Rectal smooth muscle tissue (tissue), 1 donor: ENCODE data around the gene DCAF12.
"Not testable (repeated sequence)": the region's sequence is repeated elsewhere in the genome, so short reads cannot be mapped to it uniquely, and the experiment has no call there.

Source experiments
- H3K27ac ChIP-seq: one replicate; pipeline ENCODE4 v1.7.0; 2013; ENCODE audit warnings: low read depth, low read length, inconsistent platforms
- H3K27me3 ChIP-seq: one replicate; pipeline ENCODE4 v1.7.0; 2013; ENCODE audit warnings: low read length; ENCODE audit not compliant: control insufficient read depth, insufficient read depth
- H3K36me3 ChIP-seq: one replicate; pipeline ENCODE4 v1.7.0; 2013; ENCODE audit warnings: low read length; ENCODE audit not compliant: control insufficient read depth, insufficient read depth
- H3K4me1 ChIP-seq: one replicate; pipeline ENCODE4 v1.7.0; 2013; ENCODE audit warnings: low read length; ENCODE audit not compliant: control insufficient read depth, insufficient read depth
- H3K4me3 ChIP-seq: one replicate; pipeline ENCODE4 v1.7.0; 2013; ENCODE audit warnings: low read length
- H3K9ac ChIP-seq: one replicate; pipeline ENCODE4 v1.7.0; 2013; ENCODE audit warnings: low read length

DCAF12 gene

DNA sequence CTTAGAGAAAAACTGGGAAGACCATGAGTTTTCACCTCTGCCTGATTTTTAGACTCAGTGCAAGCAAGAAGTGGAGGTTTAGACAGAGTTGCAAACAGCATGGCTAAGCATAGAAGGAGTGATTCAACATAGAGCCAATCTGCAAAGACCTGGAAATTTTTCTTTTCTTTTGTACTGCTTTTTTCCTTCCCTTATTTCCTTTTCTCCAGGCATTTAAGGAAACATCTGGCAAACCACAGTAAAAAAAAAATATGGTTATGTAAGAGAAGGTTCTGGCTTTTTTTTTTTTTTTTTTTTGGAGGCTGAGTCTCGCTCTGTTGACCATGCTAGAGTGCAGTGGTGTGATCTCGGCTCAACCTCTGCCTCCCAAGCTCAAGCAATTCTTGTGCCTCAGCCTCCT lies 16.6 kb upstream of the DCAF12 start:
- H3K4me3 ChIP-seq, result no peak overlapping the region
- H3K4me1 ChIP-seq, result no peaks in the 10 kb centered on the region
- no peak overlapping the region for H3K27ac ChIP-seq
- H3K36me3 ChIP-seq, result no peaks in the 10 kb centered on the region
- no peak overlapping the region for H3K9ac ChIP-seq
- H3K27me3 ChIP-seq, result no peaks in the 10 kb centered on the region

DNA sequence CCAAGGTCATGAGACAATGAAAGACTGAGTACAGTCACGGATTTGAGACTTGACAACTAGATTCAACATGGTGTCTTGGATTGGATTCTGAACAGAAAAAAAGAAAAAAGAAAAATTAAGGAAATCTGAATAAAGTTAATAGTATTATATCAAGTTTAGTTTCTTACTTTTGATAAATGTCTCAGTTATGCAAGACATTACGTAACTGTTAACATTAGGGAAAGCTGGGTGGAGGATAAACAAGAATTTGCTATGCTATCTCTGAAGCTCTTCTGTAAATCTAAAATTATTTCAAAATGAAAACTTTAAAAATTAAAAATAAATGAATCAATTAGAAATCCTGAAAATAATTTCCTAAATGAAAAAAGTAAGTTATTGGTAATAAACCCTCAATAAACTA lies 14.4 kb upstream of the DCAF12 start:
- Histone ChIP-seq H3K9ac (no peak overlapping the region), H3K27ac (no peak overlapping the region), H3K4me1 (no peaks in the 10 kb centered on the region), H3K27me3 (no peaks in the 10 kb centered on the region), H3K36me3 (no peaks in the 10 kb centered on the region), H3K4me3 (no peak overlapping the region)

DNA sequence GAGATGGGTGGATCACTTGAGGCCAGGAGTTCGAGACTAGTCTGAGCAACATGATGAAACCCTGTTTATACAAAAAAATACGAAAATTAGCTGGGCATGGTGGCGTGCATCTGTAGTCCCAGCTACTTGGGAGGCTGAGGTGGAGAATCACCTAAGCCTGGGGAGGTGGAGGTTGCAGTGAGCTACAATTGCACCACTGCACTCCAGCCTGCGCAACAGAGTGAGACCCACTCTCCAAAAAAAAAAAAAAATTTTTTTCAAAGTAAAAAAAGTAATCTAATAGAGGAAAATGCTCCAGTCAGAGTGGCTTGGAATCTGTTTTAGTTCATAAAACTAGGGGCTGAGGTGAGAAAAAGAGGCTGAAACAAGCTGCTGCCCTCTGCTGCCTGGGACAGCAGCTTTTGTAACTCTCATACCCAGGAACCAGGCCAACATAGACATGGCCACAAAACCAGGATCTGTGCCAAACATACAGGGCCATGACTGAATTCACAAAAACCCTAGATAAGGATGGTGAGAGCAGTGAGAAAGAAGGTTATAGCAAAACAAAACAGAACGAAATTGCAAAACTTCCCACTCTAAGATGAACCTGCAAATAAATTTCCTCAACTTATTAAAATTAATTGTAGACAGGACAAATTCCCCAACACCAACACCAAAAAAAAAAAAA lies 13.1 kb upstream of the DCAF12 start:
- no peaks in the 10 kb centered on the region for H3K4me1 ChIP-seq
- H3K27ac ChIP-seq, result no peak overlapping the region
- no peaks in the 10 kb centered on the region for H3K27me3 ChIP-seq
- H3K36me3 ChIP-seq, result no peaks in the 10 kb centered on the region
- no peak overlapping the region for H3K4me3 ChIP-seq
- no peak overlapping the region for H3K9ac ChIP-seq

DNA sequence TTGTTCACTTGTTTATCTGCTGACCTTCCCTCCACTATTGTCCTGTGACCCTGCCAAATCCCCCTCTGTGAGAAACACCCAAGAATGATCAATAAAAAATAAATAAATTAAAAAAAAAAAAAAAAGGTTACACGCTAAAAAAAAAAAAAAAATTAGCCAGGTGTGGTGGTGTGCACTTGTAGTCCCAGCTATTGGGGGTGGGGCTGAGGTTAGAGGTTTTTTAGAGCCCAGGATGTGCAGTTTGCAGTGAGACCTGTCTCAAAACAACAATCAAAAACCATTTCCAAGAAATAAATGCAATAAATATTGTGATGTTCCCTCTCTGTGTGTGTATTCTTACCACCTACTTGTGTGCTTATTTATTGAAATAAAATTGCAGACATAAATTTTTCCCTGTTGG lies 12.1 kb upstream of the DCAF12 start:
- not testable (repeated sequence) for H3K27me3 ChIP-seq, H3K9ac ChIP-seq, H3K4me1 ChIP-seq, H3K27ac ChIP-seq, H3K4me3 ChIP-seq, H3K36me3 ChIP-seq

DNA sequence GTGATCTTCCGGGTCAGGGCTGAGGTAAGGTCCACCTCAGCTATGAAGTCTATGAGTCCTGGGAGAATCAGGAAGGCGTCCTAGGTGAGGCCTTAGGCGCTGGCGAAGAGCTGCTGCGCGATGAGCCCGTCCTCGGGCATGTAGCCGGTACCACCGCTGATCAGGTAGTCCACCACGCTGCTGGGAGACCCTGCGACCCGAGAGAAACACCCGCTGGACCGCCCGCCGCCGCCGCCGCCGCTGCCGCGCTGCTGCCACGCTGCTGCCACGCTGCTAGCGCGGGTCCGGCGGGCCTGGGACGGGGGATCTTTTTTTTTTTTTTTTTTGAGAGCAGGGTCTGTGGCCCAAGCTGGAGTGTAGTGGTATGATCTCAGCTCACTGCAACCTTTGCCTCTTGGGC lies 8.0 kb upstream of the DCAF12 start:
- Histone ChIP-seq H3K4me1 (no peaks in the 10 kb centered on the region), H3K9ac (no peak overlapping the region), H3K27ac (no peak overlapping the region), H3K27me3 (no peaks in the 10 kb centered on the region), H3K36me3 (no peaks in the 10 kb centered on the region), H3K4me3 (no peak overlapping the region)

DNA sequence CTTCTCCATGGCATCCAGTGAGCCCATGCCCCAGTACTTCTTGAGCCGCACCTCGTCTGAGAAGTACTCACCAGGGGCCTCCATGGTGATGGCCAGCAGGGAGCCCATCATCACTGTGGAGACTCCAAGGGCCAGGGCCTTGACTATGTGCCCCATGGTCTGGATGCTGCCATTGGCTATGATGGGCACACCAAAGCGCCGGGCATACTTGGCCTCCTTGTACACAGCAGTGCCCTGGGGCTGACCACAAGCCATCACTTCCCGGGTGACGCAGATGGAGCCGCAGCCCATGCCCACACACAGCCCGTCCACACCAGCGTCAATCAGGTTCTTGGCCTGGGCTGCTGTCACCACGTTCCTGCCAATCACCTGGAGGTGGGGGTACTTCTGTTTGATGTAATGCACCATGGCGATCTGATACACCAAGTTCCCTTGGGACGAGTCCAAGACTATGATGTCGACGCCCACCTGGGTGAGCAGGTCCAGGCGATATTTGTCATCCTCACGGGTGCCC lies 7.0 kb upstream of the DCAF12 start:
- H3K27ac ChIP-seq, result no peak overlapping the region
- no peaks in the 10 kb centered on the region for H3K4me1 ChIP-seq
- no peak overlapping the region for H3K4me3 ChIP-seq
- H3K36me3 ChIP-seq, result no peaks in the 10 kb centered on the region
- H3K27me3 ChIP-seq, result no peaks in the 10 kb centered on the region
- no peak overlapping the region for H3K9ac ChIP-seq

DNA sequence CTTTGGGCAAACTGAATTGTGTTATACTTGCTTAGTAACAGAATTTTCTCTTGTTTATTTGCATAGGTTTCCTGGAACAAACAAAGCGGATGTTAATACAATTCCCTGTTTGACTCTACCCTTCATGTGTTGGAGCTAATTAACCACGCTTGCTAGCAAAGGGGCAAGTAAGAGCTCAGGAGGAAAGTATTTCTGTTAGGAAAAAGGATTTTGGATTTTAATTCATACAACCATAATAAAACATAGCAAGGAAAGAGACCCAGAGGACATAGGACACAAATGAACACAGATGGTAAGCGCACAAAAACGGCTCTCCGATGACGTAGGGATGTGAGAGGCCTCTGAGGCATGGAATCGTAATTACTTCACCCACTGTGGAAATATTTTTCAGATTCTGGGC lies 5.1 kb upstream of the DCAF12 start:
- Histone ChIP-seq H3K9ac (no peak overlapping the region), H3K36me3 (no peaks in the 10 kb centered on the region), H3K27ac (no peak overlapping the region), H3K27me3 (no peaks in the 10 kb centered on the region), H3K4me3 (no peak overlapping the region), H3K4me1 (no peaks in the 10 kb centered on the region)

DNA sequence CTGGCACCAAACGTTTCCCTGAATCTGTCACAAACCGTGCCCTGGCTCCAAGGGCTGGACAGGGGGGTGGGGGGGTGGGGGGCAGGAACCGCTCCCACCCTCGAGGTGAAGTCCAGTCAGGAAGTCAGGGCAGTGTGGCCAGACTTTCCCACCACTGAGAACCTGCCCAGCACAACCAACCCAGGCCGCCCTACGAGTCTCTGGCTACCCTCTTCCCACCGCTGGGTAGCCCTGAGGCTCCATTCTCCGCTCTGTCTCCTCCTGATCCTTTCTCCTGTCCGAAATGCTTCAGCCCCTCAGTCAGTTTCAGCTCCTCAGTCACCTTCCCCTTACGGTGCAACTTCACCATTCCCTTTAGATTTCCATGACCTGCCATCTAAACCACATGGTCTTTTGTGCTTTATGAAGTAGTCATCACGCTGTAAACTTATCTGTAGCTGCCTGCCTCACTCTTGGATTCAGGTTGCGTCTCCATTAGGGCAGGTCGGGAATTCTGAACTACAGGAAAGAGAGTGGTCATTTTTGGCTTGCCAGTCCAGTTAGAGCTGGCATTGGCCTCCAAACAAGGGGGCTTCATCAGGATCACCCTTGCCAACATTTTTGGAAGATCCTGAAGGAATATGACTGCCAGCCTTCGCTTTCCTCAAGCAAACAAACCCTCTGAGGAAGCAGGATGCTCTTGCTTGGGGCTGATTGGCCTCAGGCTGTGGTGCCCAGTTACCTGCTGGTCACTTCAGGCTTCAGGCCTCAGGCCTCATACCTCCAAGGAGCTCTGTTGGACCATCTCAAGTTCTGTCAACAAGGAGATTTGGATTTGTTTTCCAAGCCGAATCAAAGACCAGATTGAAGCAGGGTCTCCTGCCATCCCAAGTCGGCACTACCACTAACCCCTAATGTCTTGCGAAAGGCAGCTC lies 794 bp upstream of the DCAF12 start:
- H3K27me3 ChIP-seq, result no peaks in the 10 kb centered on the region
- peaks cover 8% of the 10 kb centered on the region for H3K4me1 ChIP-seq
- peak overlapping the region; percentile 95 for H3K4me3 ChIP-seq
- H3K9ac ChIP-seq, result peak overlapping the region; percentile 35
- H3K36me3 ChIP-seq, result peaks cover 4% of the 10 kb centered on the region
- H3K27ac ChIP-seq, result peak overlapping the region; percentile 92

DNA sequence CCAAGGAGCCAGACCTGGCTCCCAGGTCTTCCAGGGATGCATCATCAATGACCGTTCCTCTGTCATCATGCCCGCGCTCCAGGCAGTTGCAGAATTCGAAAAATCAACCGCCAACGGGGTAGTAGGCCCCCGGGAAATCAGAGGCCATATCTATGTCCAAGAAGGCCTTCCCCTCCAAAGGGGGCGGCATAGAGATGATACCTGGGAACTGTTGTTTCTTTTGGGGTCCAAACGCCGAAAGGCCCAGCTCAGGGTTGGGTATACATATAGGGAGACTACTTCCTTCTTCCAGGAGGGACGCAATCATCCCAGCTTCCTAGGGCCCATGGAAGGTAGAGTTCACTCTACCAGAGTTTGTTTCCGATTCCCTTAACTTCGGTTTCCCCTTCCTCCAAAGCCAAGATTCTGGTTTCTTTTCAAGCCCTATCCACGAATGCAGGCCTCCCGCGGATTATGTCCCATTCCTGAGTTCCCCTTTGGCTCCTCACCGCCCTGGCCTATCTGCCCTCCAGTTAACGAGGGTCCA lies 754 bp downstream of the DCAF12 start:
- Histone ChIP-seq H3K4me1 (peaks cover 8% of the 10 kb centered on the region), H3K27ac (peak overlapping the region; percentile 81), H3K4me3 (peak overlapping the region; percentile 95), H3K9ac (peak overlapping the region; percentile 85), H3K27me3 (no peaks in the 10 kb centered on the region), H3K36me3 (peaks cover 4% of the 10 kb centered on the region)

DNA sequence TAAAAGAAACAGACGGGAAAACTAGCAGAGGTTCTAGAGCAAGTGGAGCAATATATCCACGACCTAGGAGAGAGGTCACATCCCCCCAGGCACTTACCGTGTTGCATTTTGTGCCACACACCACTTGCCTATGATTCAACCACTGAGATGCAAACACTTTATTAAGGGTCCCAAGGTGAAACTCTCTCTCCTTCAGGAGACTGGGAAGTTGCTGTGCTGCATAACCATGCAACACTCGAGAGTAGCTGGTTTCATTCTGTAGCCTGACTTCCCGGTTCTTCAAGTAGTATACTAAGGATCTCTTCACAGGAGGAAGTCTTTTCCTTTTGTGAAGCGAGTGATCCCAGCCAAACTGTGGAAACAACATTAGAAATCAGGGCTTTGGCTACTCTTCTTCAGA lies 1.6 kb downstream of the DCAF12 start:
- H3K4me1 ChIP-seq, result peaks cover 8% of the 10 kb centered on the region
- no peak overlapping the region for H3K27ac ChIP-seq
- peak overlapping the region; percentile 95 for H3K4me3 ChIP-seq

DNA sequence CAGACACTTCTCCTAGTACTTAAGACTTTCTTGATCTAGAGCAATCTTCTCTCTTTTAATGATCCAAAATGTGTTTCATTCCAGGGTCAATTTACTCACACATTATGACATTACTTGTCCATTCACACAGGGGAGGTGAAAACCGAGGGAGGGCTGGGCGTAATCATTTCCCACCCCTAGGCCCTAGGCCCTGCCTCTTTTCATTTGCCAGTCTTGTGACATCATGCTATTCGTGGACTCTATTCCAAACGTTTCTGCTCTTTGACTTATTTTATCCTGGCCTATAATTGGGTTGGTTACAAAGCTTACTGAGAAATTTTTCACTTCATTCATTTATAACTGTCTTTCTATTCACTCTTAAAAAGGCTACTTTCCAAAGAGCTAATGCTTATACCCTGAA lies 2.4 kb downstream of the DCAF12 start:
- H3K9ac ChIP-seq, result no peak overlapping the region
- H3K36me3 ChIP-seq, result peaks cover 4% of the 10 kb centered on the region
- H3K27me3 ChIP-seq, result no peaks in the 10 kb centered on the region
- H3K4me1 ChIP-seq, result peaks cover 8% of the 10 kb centered on the region
- no peak overlapping the region for H3K4me3 ChIP-seq
- no peak overlapping the region for H3K27ac ChIP-seq

More for the DNA sequence above, 1.6 kb downstream of the DCAF12 start:
- H3K27me3 ChIP-seq, result no peaks in the 10 kb centered on the region
- H3K9ac ChIP-seq, result no peak overlapping the region
- peaks cover 4% of the 10 kb centered on the region for H3K36me3 ChIP-seq

DNA sequence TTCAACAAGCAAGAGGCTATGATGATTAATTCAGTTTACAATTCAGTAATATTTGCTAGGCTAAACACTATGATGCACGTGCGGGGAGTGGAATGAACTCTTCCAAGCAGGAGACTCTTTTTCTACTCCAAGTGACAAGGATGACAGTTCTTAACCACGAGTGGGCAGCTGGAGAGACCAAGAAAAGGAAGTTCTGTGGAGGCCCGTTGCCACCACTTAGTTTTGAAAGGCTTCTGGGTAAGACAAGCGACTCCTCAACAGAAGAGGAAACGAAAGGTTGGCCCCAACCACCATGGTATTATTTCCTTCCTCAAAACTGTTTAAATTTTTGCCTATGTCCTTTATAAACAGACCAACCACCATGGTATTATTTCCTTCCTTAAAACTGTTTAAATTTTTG lies 2.8 kb downstream of the DCAF12 start:
- Histone ChIP-seq H3K4me1 (peaks cover 8% of the 10 kb centered on the region), H3K9ac (no peak overlapping the region), H3K4me3 (no peak overlapping the region), H3K27ac (no peak overlapping the region), H3K36me3 (peaks cover 4% of the 10 kb centered on the region), H3K27me3 (no peaks in the 10 kb centered on the region)
